Liver (tissue), 9 donors: ENCODE data around the gene ATP11A. TPM values are rescaled to one million over a fixed set of nuclear protein-coding genes. Genes with fewer than 3 reads are reported as not detected.

ENCODE experiments used
- DNase-seq: peaks from one replicate; pipeline ENCODE4 v3.0.0-alpha.2; 2017; ENCODE audit warnings: low spot score
- H3K27ac ChIP-seq, 2 donors: one replicate each; pipeline ENCODE4 v1.7.0; 2013; ENCODE audit warnings: inconsistent platforms in 2 of 2, low read length in 2 of 2, control low read depth in 1 of 2, low read depth in 1 of 2, mild to moderate bottlenecking in 1 of 2
- H3K27me3 ChIP-seq, 4 donors: one replicate each; pipeline versions ENCODE4 v1.6.1 to v1.7.0; 2013; ENCODE audit warnings: low read length in 3 of 4, inconsistent platforms in 1 of 4, mild to moderate bottlenecking in 1 of 4, moderate library complexity in 1 of 4; ENCODE audit not compliant: control insufficient read depth in 4 of 4, insufficient read depth in 4 of 4
- H3K36me3 ChIP-seq, 4 donors: one replicate each; pipeline versions ENCODE4 v1.6.1 to v1.7.0; 2013; ENCODE audit warnings: low read length in 3 of 4, mild to moderate bottlenecking in 3 of 4, low read depth in 1 of 4, moderate library complexity in 1 of 4; ENCODE audit not compliant: control insufficient read depth in 4 of 4, insufficient read depth in 3 of 4
- H3K4me1 ChIP-seq, 4 donors: one replicate each; pipeline versions ENCODE4 v1.6.1 to v1.7.0; 2013; ENCODE audit warnings: low read length in 3 of 4, mild to moderate bottlenecking in 3 of 4, moderate library complexity in 1 of 4; ENCODE audit not compliant: control insufficient read depth in 4 of 4, insufficient read depth in 4 of 4
- H3K4me3 ChIP-seq, 3 donors: one replicate each; pipeline versions ENCODE4 v1.6.1 to v1.7.0; 2013; ENCODE audit warnings: low read length in 3 of 3, control low read depth in 1 of 3, low read depth in 1 of 3, mild to moderate bottlenecking in 1 of 3
- H3K9ac ChIP-seq, 2 donors: one replicate each; pipeline ENCODE4 v1.7.0; 2013; ENCODE audit warnings: low read length in 2 of 2, mild to moderate bottlenecking in 2 of 2, moderate library complexity in 2 of 2, control low read depth in 1 of 2, low read depth in 1 of 2
- H3K9me3 ChIP-seq, 4 donors: one replicate each; pipeline versions ENCODE4 v1.6.1 to v1.7.0; 2013; ENCODE audit warnings: low read length in 3 of 4; ENCODE audit not compliant: control insufficient read depth in 4 of 4
- ATF3 ChIP-seq: IDR thresholded peaks from 2 replicates; pipeline ENCODE4 v1.6.1; 2016; ENCODE audit warnings: antibody characterized with exemption
- CTCF ChIP-seq: fragments of 150-350 bp; IDR thresholded peaks from 2 replicates; pipeline ENCODE4 v1.5.1; 2017; ENCODE audit warnings: improper control_type of control experiment, low read depth, low read length; ENCODE audit not compliant: missing input control
- EGR1 ChIP-seq, 2 donors: IDR thresholded peaks; 2 replicates each; pipeline ENCODE4 v1.6.1; 2016 to 2018; ENCODE audit warnings: antibody characterized with exemption in 2 of 2, low read depth in 2 of 2
- FOXA1 ChIP-seq: IDR thresholded peaks from 2 replicates; pipeline ENCODE4 v1.6.1; 2016; ENCODE audit warnings: antibody characterized with exemption
- FOXA2 ChIP-seq: IDR thresholded peaks from 2 replicates; pipeline ENCODE4 v1.6.1; 2016; ENCODE audit warnings: antibody characterized with exemption
- GABPA ChIP-seq, 2 donors: IDR thresholded peaks in 1 of 2; conservative IDR thresholded peaks in 1 of 2; 2 replicates each; pipeline ENCODE4 v1.6.1; 2016; ENCODE audit warnings: antibody characterized with exemption in 2 of 2, mild to moderate bottlenecking in 1 of 2, moderate library complexity in 1 of 2
- HNF4A ChIP-seq, 2 donors: conservative IDR thresholded peaks; 2 replicates each; pipeline ENCODE4 v1.6.1; 2016; ENCODE audit warnings: antibody characterized with exemption in 2 of 2, mild to moderate bottlenecking in 2 of 2
- HNF4G ChIP-seq: IDR thresholded peaks from 2 replicates; pipeline ENCODE4 v1.6.1; 2016; ENCODE audit warnings: antibody characterized with exemption
- JUND ChIP-seq, 2 donors: IDR thresholded peaks; 2 replicates each; pipeline ENCODE4 v1.6.1; 2016; ENCODE audit warnings: antibody characterized with exemption in 2 of 2
- MAX ChIP-seq: IDR thresholded peaks from 2 replicates; pipeline ENCODE4 v1.6.1; 2016; ENCODE audit warnings: antibody characterized with exemption
- NR2F2 ChIP-seq: IDR thresholded peaks from 2 replicates; pipeline ENCODE4 v1.6.1; 2016; ENCODE audit warnings: antibody characterized with exemption
- RAD21 ChIP-seq, 2 donors: IDR thresholded peaks; 2 replicates each; pipeline ENCODE4 v1.6.1; 2016; ENCODE audit warnings: antibody characterized with exemption in 2 of 2, mild to moderate bottlenecking in 2 of 2
- REST ChIP-seq: IDR thresholded peaks from 2 replicates; pipeline ENCODE4 v1.6.1; 2016; ENCODE audit warnings: antibody characterized with exemption, mild to moderate bottlenecking
- RXRA ChIP-seq, 2 donors: IDR thresholded peaks; 2 replicates each; pipeline ENCODE4 v1.6.1; 2017 to 2018; ENCODE audit warnings: antibody characterized with exemption in 2 of 2, mild to moderate bottlenecking in 1 of 2
- SP1 ChIP-seq: IDR thresholded peaks from 2 replicates; pipeline ENCODE4 v1.6.1; 2018; ENCODE audit warnings: antibody characterized with exemption, mild to moderate bottlenecking
- TAF1 ChIP-seq: conservative IDR thresholded peaks from 2 replicates; pipeline ENCODE4 v1.6.1; 2016; ENCODE audit warnings: antibody characterized with exemption, mild to moderate bottlenecking
- YY1 ChIP-seq: IDR thresholded peaks from 2 replicates; pipeline ENCODE4 v1.6.1; 2016; ENCODE audit warnings: antibody characterized with exemption, mild to moderate bottlenecking
- ZBTB33 ChIP-seq: IDR thresholded peaks from 2 replicates; pipeline ENCODE4 v1.6.1; 2016; ENCODE audit warnings: antibody characterized with exemption
- WGBS: extraction: QIAGEN DNeasy Blood & Tissue Kit; methylation state at CpG from one replicate; pipeline ENCODE4 v1.1.7; 2013; 5-methylcytosine and 5-hydroxymethylcytosine counted together
- polyA plus RNA-seq, 2 donors: library from polyadenylated mRNA; stranded (reverse) in 1 of 2; unstranded in 1 of 2; fragments of 200-250 nt in 1 of 2; fragments of >200 nt in 1 of 2; fragmentation: Nextera tagmentation in 1 of 2; extraction: Ambion mirVana in 1 of 2; gene quantifications; one replicate each; pipeline versions ENCODE4 v1.2.1 to v1.2.3, GENCODE V29; 2013 to 2015
- total RNA-seq, 2 donors: library from RNA; depleted of rRNA; stranded (reverse); fragments of >200 nt; gene quantifications; one replicate each; pipeline ENCODE4 v1.2.3, GENCODE V29; 2014
- donor health status: healthy.
- donor health status: healthy.
- donor health status: healthy.
- donor health status: healthy.
- donor health status: healthy.

Gene ATP11A
- total and polyA plus RNA-seq, 4 donors = 8.7 to 27.9 (median 13.8) TPM

GRCh38 chr13:112926003-112926402 lies 236.2 kb downstream of the ATP11A start:
- H3K4me1 ChIP-seq = peaks cover 3 to 34% (median 30%) of the 10 kb centered on the region in 4 donors
- H3K9ac ChIP-seq = no peak overlapping the region
- no peaks in the 10 kb centered on the region for H3K27me3 ChIP-seq
- 97% methylated on average over 15 of the region's 15 CpGs for WGBS
- no peak overlapping the region for H3K27ac ChIP-seq
- no peaks in the 10 kb centered on the region for H3K36me3 ChIP-seq
- no peak for TF ChIP-seq GABPA (IDR thresholded peaks at IDR 0.05 in 1 of 2, conservative IDR thresholded peaks at IDR 0.05 in 1 of 2)
- DNase-seq = peak; percentile 22
- H3K4me3 ChIP-seq = no peak overlapping the region
- H3K9me3 ChIP-seq = no peaks in the 10 kb centered on the region

GRCh38 chr13:112926993-112927392 lies 237.2 kb downstream of the ATP11A start:
- DNase-seq = no peak
- H3K27me3 ChIP-seq = no peaks in the 10 kb centered on the region
- no peak overlapping the region for H3K9ac ChIP-seq
- TF ChIP-seq GABPA (IDR thresholded peaks at IDR 0.05 in 1 of 2, conservative IDR thresholded peaks at IDR 0.05 in 1 of 2) (peak in 1 of 2 donors; percentile 31), SP1 (peak; percentile 83), NR2F2 (peak; percentile 55), HNF4G (peak; percentile 66), FOXA1 (no peak), RAD21 (IDR thresholded peaks at IDR 0.05) (peak in 1 of 2 donors; percentile 14), HNF4A (conservative IDR thresholded peaks at IDR 0.05) (peak; percentile 89 to 92), ZBTB33 (no peak), CTCF (no peak), YY1 (peak; percentile 55), JUND (IDR thresholded peaks at IDR 0.05) (peak; percentile 70 to 92), REST (no peak), RXRA (IDR thresholded peaks at IDR 0.05) (peak; percentile 91 to 92), MAX (peak; percentile 29), ATF3 (peak; percentile 31), EGR1 (IDR thresholded peaks at IDR 0.05; ENCODE audit: low read depth in 2 of 2) (no peak), FOXA2 (no peak), TAF1 (no peak)
- no peaks in the 10 kb centered on the region for H3K9me3 ChIP-seq
- H3K27ac ChIP-seq = peak overlapping the region; percentile 49 to 84
- H3K4me3 ChIP-seq = no peak overlapping the region
- H3K36me3 ChIP-seq = no peaks in the 10 kb centered on the region
- WGBS = 31% methylated on average over 5 of the region's 5 CpGs
- H3K4me1 ChIP-seq = peaks cover 3 to 34% (median 30%) of the 10 kb centered on the region in 4 donors
